Measurements from ENCODE around the gene AATF. TPM values are rescaled to one million over a fixed set of nuclear protein-coding genes. Genes with fewer than 3 reads are reported as not detected.

The AATF gene
- total RNA-seq, 1 experiment from 2014 or later, result 61.0 TPM

- H3K36me3 Mint-ChIP-seq, result no peaks in the 10 kb centered on the region; the same call in 1 of the 2 replicates
Measured at GRCh38 chr17:37019741-37020129, 71.0 kb downstream of the AATF start.

GRCh38 chr17:37024181-37024637 lies 75.5 kb downstream of the AATF start:
- TF ChIP-seq NFE2L1 (CRISPR knock-in tag; IDR thresholded peaks at IDR 0.05) (no peak), ATF6 (CRISPR knock-in tag; IDR thresholded peaks at IDR 0.05) (no peak), PRRX2 (CRISPR knock-in tag; IDR thresholded peaks at IDR 0.05) (no peak)
- CTCF ChIA-PET, result no interaction called here
- Mint-ChIP-seq H3K27ac (0 out of 2 replicates have a peak overlapping the region, but pooled peaks have one; percentile 3), H3K4me3 (no peak overlapping the region), H3K9me3 (no peaks in the 10 kb centered on the region), H3K4me1 (peaks cover 8% of the 10 kb centered on the region), H3K27me3 (ENCODE audit: low read depth) (no peaks in the 10 kb centered on the region), H3K36me3 (no peaks in the 10 kb centered on the region; the same call in 1 of the 2 replicates)
- ATAC-seq, result no peak
- POLR2A ChIA-PET, result no interaction called here
- DNase-seq (ENCODE audit: low spot score), result no peak

More at GRCh38 chr17:37019741-37020129, 71.0 kb downstream of the AATF start:
- TF ChIP-seq PRDM15 (CRISPR knock-in tag; IDR thresholded peaks at IDR 0.05), result no peak
- TF ChIP-seq TCF7 (CRISPR knock-in tag; IDR thresholded peaks at IDR 0.05; ENCODE audit: low read depth), result no peak
- no peak for TF ChIP-seq RELA (CRISPR knock-in tag; IDR thresholded peaks at IDR 0.05; ENCODE audit: borderline replicate concordance)
- no peak for TF ChIP-seq OVOL2 (CRISPR knock-in tag; IDR thresholded peaks at IDR 0.05; ENCODE audit: borderline replicate concordance)
- TF ChIP-seq TEAD1 (CRISPR knock-in tag; IDR thresholded peaks at IDR 0.05), result no peak
- TF ChIP-seq NFE2L1 (CRISPR knock-in tag; IDR thresholded peaks at IDR 0.05), result no peak
- TF ChIP-seq CBFB (CRISPR knock-in tag; IDR thresholded peaks at IDR 0.05; ENCODE audit: low read depth), result no peak
- no peak for TF ChIP-seq ZNF423 (CRISPR knock-in tag; IDR thresholded peaks at IDR 0.05)
- TF ChIP-seq E2F4 (CRISPR knock-in tag; IDR thresholded peaks at IDR 0.05; ENCODE audit: borderline replicate concordance, low read depth), result no peak
- no peak for TF ChIP-seq MAX (CRISPR knock-in tag; IDR thresholded peaks at IDR 0.05)
- no peak for TF ChIP-seq KAT7 (CRISPR knock-in tag; IDR thresholded peaks at IDR 0.05; ENCODE audit: borderline replicate concordance)
- no peak for TF ChIP-seq ZNF138 (CRISPR knock-in tag; conservative IDR thresholded peaks at IDR 0.05)
- TF ChIP-seq IRF2 (CRISPR knock-in tag; IDR thresholded peaks at IDR 0.05; ENCODE audit: borderline replicate concordance, low read depth), result no peak
- no peak for TF ChIP-seq PRRX2 (CRISPR knock-in tag; IDR thresholded peaks at IDR 0.05)
- no peak for TF ChIP-seq ZMAT4 (CRISPR knock-in tag; IDR thresholded peaks at IDR 0.05)
- no peak for TF ChIP-seq ZBTB21 (CRISPR knock-in tag; IDR thresholded peaks at IDR 0.05; ENCODE audit: borderline replicate concordance)
- TF ChIP-seq GRHL2 (CRISPR knock-in tag; IDR thresholded peaks at IDR 0.05; ENCODE audit: insufficient replicate concordance, severe bottlenecking), result no peak
- no peak for ATAC-seq
- ChIA-PET CTCF (interaction anchor here (3.1 kb wide), 1 partner anchor 28 kb away, joined by 15 read pairs; no protein-coding TSS in a partner anchor), POLR2A (no interaction called here)
- Mint-ChIP-seq H3K9me3 (no peaks in the 10 kb centered on the region), H3K27ac (0 out of 2 replicates have a peak overlapping the region, but pooled peaks have one; percentile 17), H3K4me1 (peaks cover 29% of the 10 kb centered on the region), H3K4me3 (no peak overlapping the region), H3K27me3 (ENCODE audit: low read depth) (no peaks in the 10 kb centered on the region)
- no peak for DNase-seq (ENCODE audit: low spot score)

Data from WTC11 (cell line).